HG02938 (cell line): ENCODE measurements around the gene FAM174B.

ENCODE experiments used
- ATAC-seq: cut with Tn5 transposase; IDR thresholded peaks from one replicate; pipeline ENCODE4 v1.9.1; 2021; ENCODE audit warnings: mild to moderate bottlenecking, moderate library complexity; ENCODE audit not compliant: unreplicated experiment

FAM174B gene

GRCh38 chr15:92665100-92665555 is 9.6 kb upstream of the FAM174B start:
- no peak for ATAC-seq

GRCh38 chr15:92664178-92664900 is 8.8 kb upstream of the FAM174B start:
- ATAC-seq: no peak

DNA sequence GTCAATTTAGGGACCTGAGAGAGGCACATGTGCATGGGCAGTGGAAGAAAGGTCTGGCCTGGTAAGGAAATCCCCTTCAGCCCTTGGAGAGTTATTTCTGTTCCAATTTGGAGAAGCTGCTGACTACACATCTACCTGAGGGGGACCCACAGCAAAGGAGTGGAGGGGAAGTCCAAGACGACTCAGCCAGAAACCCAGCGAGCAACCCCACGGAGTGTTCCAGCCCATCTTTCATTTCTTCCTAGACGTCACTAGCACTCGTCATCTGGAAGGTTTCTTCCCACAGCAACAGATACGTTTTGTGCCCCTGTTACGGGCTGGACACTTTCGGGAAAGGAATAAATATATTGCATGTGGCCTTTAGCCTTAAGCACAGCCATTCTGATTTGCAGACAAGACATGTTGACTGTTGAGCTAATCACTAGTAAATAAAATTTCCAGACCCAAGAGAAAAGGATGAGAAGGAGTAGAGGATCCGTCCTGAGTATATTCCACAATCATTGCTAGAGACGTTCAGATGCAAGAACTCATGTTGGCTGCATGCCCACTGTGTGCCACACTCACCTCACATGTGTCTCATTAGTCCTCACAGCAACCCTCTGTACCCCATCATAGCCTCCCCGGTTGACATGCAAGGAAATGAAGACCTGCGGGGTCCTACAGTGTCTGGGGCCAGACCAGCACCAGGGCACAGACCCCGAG is 7.8 kb upstream of the FAM174B start:
- ATAC-seq: peak; percentile 69

DNA sequence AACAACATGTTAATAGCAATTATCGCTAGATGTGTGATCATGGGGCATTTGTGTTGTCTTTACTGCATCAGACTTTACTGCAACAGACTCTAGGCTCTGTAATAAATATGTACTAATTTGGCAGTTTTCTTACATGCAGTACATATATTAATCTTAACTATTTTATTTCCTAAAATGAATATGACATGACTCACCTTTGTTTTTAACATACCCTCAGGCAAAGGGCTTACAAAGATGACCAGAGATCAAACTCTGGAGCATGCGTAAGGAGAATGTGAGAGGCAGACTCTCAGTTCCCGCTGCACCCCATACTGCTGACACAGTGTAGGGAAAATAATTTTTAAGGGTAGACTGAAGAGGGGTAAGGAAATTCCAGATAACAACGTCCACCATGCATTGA is 7.2 kb upstream of the FAM174B start:
- ATAC-seq: no peak

- ATAC-seq: no peak
These were observed 6.4 kb upstream of the FAM174B start for GRCh38 chr15:92661956-92662355.

- ATAC-seq: no peak
These were observed 5.5 kb upstream of the FAM174B start for GRCh38 chr15:92661069-92661468.

- no peak for ATAC-seq
These were observed 1.9 kb upstream of the FAM174B start for GRCh38 chr15:92657486-92657885.

- ATAC-seq: no peak
These were observed 514 bp upstream of the FAM174B start for GRCh38 chr15:92656089-92656488.

- ATAC-seq: no peak
These were observed 913 bp downstream of the FAM174B start for GRCh38 chr15:92654662-92655061.

GRCh38 chr15:92653836-92654539 is 1.6 kb downstream of the FAM174B start:
- ATAC-seq: no peak

DNA sequence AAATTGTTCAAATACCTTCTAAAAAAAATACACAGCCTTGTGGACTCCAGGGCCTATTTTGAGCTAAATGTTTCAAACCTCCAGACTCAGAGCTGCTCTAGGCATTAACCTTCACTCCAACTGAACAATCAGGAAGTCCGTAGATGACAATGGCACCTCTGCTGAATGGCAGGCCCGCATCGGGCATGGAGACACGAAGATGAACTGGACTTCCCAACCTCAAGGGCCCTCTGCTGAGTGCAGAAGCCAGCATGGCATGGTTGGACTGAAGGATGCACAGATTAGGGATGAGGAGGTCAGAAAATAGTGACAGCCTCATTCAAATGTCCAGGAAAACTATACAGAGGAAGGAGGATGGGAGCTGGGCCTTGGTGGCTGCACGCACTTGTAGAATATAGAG is 2.2 kb downstream of the FAM174B start:
- no peak for ATAC-seq

- ATAC-seq: no peak
These were observed 3.0 kb downstream of the FAM174B start for GRCh38 chr15:92652576-92652966.

GRCh38 chr15:92651877-92652575 is 3.5 kb downstream of the FAM174B start:
- ATAC-seq: no peak

DNA sequence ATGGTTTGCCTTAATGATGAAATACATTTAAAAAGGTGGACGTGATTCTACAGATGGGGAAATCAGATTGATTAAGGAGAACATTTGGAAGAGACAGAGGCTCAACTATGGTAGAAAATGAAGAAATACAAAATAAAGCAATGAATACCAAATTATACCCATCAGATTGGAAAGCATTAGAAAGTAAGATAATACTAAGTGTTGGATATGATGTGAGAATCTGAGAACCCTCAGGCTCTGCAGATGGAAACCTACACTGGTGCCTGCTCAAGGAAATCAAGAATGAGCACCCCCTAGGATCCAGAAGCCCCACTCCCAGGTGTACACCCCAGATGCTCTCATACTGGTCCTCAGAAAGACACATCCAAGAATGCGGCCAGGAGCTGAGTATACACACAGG is 4.6 kb downstream of the FAM174B start:
- no peak for ATAC-seq

- ATAC-seq: no peak
These were observed 5.3 kb downstream of the FAM174B start for GRCh38 chr15:92650256-92650655.

GRCh38 chr15:92648190-92648875 is 7.2 kb downstream of the FAM174B start:
- no peak for ATAC-seq

- no peak for ATAC-seq
These were observed 8.0 kb downstream of the FAM174B start for GRCh38 chr15:92647467-92648163.

DNA sequence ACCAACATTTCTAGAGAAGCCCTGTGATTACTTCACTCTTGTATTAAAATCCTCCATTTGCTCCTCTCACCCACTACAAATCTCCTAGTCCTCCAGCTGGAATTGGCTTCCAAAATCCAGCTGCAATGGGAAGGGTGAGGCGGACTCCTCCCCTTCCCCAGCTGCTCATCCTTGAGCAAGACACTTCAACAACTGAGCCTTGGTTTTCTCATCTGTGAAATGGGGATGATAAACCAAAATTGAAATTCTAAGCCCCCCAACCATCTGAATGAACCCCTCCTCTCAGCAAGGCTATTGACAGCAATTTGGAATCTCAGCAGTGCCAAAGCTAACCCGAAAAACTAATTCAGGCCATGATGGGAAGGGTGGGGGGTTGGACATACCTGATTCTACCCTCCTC is 9.4 kb downstream of the FAM174B start:
- ATAC-seq: no peak

GRCh38 chr15:92645731-92646130 is 9.8 kb downstream of the FAM174B start:
- ATAC-seq: no peak

DNA sequence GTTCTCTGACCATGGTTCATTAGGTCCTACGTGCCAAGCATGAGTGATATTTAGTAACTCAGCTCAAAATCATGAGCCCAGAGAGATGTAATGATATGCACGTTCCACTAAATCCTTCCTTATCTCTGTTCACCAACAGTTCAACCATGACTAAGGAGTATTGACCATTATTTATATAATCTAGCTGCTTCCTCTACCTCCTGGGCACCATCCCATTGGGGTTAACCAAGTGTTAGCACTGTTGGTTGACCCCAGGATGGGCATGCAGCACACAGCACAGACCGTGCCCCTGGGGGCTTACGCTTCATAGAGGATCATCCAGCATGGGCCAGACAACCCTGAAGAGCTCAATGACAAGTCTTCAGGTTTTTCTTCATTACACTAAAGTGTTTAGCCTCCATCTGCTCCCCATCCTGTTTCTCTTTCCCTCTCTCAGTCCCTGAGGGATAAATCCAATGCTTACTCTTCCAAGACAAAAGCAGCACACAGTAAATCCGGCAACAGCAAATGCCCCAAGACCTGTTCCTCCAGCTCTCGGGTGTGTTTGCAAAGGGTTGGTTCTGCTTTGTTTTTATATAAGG is 10.4 kb downstream of the FAM174B start:
- ATAC-seq: no peak
